Measurements from ENCODE around the gene CDC20B. TPM values are rescaled to one million over a fixed set of nuclear protein-coding genes. Genes with fewer than 3 reads are reported as not detected.

The CDC20B gene
- total RNA-seq, 1 experiment from 2014 or later, result not detected

GRCh38 chr5:55222092-55222984 lies 49.4 kb upstream of the CDC20B start:
- Histone ChIP-seq H4K20me1 (ENCODE audit: insufficient read depth) (no peaks in the 10 kb centered on the region), H3K27me3 (ENCODE audit: insufficient read depth, low read length) (no peaks in the 10 kb centered on the region), H3K27ac (ENCODE audit: low read depth, low read length) (no peak overlapping the region), H3K9me3 (ENCODE audit: control insufficient read depth in 1 of 2, insufficient read depth in 1 of 2, low read depth in 1 of 2, low read length in 2 of 2) (no peaks in the 10 kb centered on the region), H3K36me3 (ENCODE audit: control insufficient read depth in 1 of 2, insufficient read depth in 2 of 2, low read length in 2 of 2) (peaks cover 5 to 6% of the 10 kb centered on the region in 2 experiments; a peak in 1 of 4 replicates), H3K9ac (ENCODE audit: low read length) (no peak overlapping the region), H2AFZ (ENCODE audit: low read depth, low read length, poor library complexity, severe bottlenecking) (no peak overlapping the region), H3K4me3 (replicated peaks in 1 of 2; ENCODE audit: low read depth in 1 of 2, low read length in 2 of 2) (no peak overlapping the region), H3K9me2 (ENCODE audit: insufficient read depth) (0 out of 2 replicates have a peak, but pooled peaks cover 4% of the 10 kb centered on the region), H3K79me2 (ENCODE audit: insufficient read depth, low read length) (peaks cover 3% of the 10 kb centered on the region; the same call in 1 of the 2 replicates), H3K4me1 (ENCODE audit: control insufficient read depth in 1 of 2, insufficient read depth in 2 of 2, low read length in 2 of 2) (peaks cover 20 to 32% of the 10 kb centered on the region in 2 experiments), H3K4me2 (ENCODE audit: low read length) (no peak overlapping the region)
- intact Hi-C loops (cut with micrococcal nuclease), result no loop called here
- DNase-seq (ENCODE audit: low read depth, low spot score) (no peak), ATAC-seq (no peak)
- no peak for TF ChIP-seq TCF7L2 (IDR thresholded peaks at IDR 0.05; ENCODE audit: borderline replicate concordance, extremely low read depth, insufficient read depth, insufficient read length)
- no peak for TF ChIP-seq SRF (IDR thresholded peaks at IDR 0.05; ENCODE audit: low read depth)
- TF ChIP-seq ELF1 (IDR thresholded peaks at IDR 0.05; ENCODE audit: borderline replicate concordance, low read depth), result no peak
- no peak for TF ChIP-seq ZNF274 (IDR thresholded peaks at IDR 0.05; ENCODE audit: low read depth, low read length)
- no peak for TF ChIP-seq RAD21 (IDR thresholded peaks at IDR 0.05; ENCODE audit: low read depth)
- TF ChIP-seq SIN3A (IDR thresholded peaks at IDR 0.05; ENCODE audit: low read depth), result no peak
- TF ChIP-seq POLR2AphosphoS5 (IDR thresholded peaks at IDR 0.05; ENCODE audit: low read depth, low read length), result no peak
- no peak for TF ChIP-seq CTCF (IDR thresholded peaks at IDR 0.05 in 2 of 3, conservative IDR thresholded peaks at IDR 0.05 in 1 of 3; ENCODE audit: borderline replicate concordance in 1 of 3, insufficient read depth in 1 of 3, low read depth in 2 of 3, low read length in 2 of 3)
- TF ChIP-seq SP1 (IDR thresholded peaks at IDR 0.05; ENCODE audit: low read depth), result no peak
- no peak for TF ChIP-seq POLR2A (IDR thresholded peaks at IDR 0.05; ENCODE audit: borderline replicate concordance, extremely low read depth, insufficient read depth, insufficient read length)
- no peak for TF ChIP-seq ZFX (IDR thresholded peaks at IDR 0.05)
- no TSS peak for BruUV-seq (replicated peaks)
- ChIA-PET CTCF (no interaction called here), POLR2A (no interaction called here), RAD21 (ENCODE audit: low non-redundant PET in 1 of 2, low total read pairs in 2 of 2, uncharacterized antibody in 2 of 2, unreplicated experiment in 2 of 2) (no interaction called here)
